ENCODE data around the gene ADAR.

- no peak for TF ChIP-seq CTCF (conservative IDR thresholded peaks at IDR 0.05; ENCODE audit: low read depth, low read length)
- TF ChIP-seq EZH2 (IDR thresholded peaks at IDR 0.05; ENCODE audit: low read length, unreplicated experiment), result no peak
These were observed 3.3 kb upstream of the ADAR start for GRCh38 chr1:154611150-154611862.

Measured in PC-3 (cell line).